GM12878 (cell line): ENCODE data around the gene INSL3. TPM values are rescaled to one million over a fixed set of nuclear protein-coding genes. Genes with fewer than 3 reads are reported as not detected.

Source experiments
- ATAC-seq: fragments of 200-7000 bp; cut with Tn5 transposase; 3 replicates; pipeline ENCODE4 v1.9.1; 2020; ENCODE audit warnings: mild to moderate bottlenecking, moderate library complexity
- BruUV-seq: library from RNA; stranded (reverse); fragments of 400-500 nt; replicated peaks from 2 replicates; lab custom pipeline; 2021; lab: Mats Ljungman, UMichigan
- CTCF ChIA-PET: fragments of 300-600 bp; sonication (Branson Sonifier 250); formaldehyde crosslinking; extraction: SDS; loops from one replicate; lab custom pipeline; 2021; ENCODE audit warnings: inconsistent platforms; lab: Yijun Ruan, JAX
- POLR2A ChIA-PET: fragments of 350-600 bp; formaldehyde crosslinking; extraction: SDS; loops from one replicate; lab custom pipeline; 2021; ENCODE audit warnings: inconsistent platforms; lab: Charles Lee
- RAD21 ChIA-PET: fragments of 300-600 bp; sonication (Branson Sonifier 250); formaldehyde crosslinking; loops from one replicate; lab custom pipeline; 2023; ENCODE audit warnings: antibody characterized with exemption; ENCODE audit not compliant: unreplicated experiment; lab: Charles Lee
- SMC1A ChIA-PET: fragments of 300-600 bp; sonication (Branson Sonifier 250); formaldehyde crosslinking; loops from one replicate; lab custom pipeline; 2023; ENCODE audit not compliant: unreplicated experiment, uncharacterized antibody; lab: Charles Lee
- DNase-seq: peaks from one replicate; pipeline ENCODE4 v3.0.0-alpha.2; 2011; ENCODE audit warnings: low read depth, low spot score
- FAIRE-seq: peaks from 3 replicates; lab custom pipeline; 2011; peaks lifted over from hg19 to GRCh38; lab: Jason Lieb, UNC
- H2AFZ ChIP-seq: 2 replicates; pipeline ENCODE4 v1.6.0; 2011; ENCODE audit warnings: low read depth, low read length, control low read depth; ENCODE audit not compliant: control insufficient read depth
- H3K27ac ChIP-seq: 2 replicates; pipeline ENCODE4 v1.5.1; 2011; ENCODE audit warnings: control low read depth; ENCODE audit not compliant: control insufficient read depth, insufficient read depth
- H3K27me3 ChIP-seq, 2 experiments: replicated peaks in 1 of 2; 2 replicates each; pipeline versions ENCODE4 v1.6.0 to v1.6.1; 2011; ENCODE audit warnings: low read length in 1 of 2; ENCODE audit not compliant: control insufficient read depth in 2 of 2, insufficient read depth in 2 of 2
- H3K36me3 ChIP-seq, 2 experiments: 2 replicates each; pipeline ENCODE4 v1.5.1; 2011; ENCODE audit warnings: low read length in 1 of 2; ENCODE audit not compliant: control insufficient read depth in 2 of 2, insufficient read depth in 2 of 2
- H3K4me1 ChIP-seq: 2 replicates; pipeline ENCODE4 v1.6.1; 2011; ENCODE audit warnings: mild to moderate bottlenecking, low read length, moderate library complexity, mixed read lengths; ENCODE audit not compliant: control insufficient read depth, insufficient read depth
- H3K4me2 ChIP-seq: 2 replicates; pipeline ENCODE4 v1.6.0; 2011; ENCODE audit warnings: control low read depth; ENCODE audit not compliant: control insufficient read depth, insufficient read depth
- H3K4me3 ChIP-seq: fragments of 200-600 bp; sonication (generic); 2 replicates; pipeline ENCODE4 v1.5.1; 2016
- H3K79me2 ChIP-seq: 2 replicates; pipeline ENCODE4 v1.6.0; 2011; ENCODE audit warnings: low read length; ENCODE audit not compliant: control insufficient read depth, insufficient read depth
- H3K9ac ChIP-seq: 2 replicates; pipeline ENCODE4 v1.8.0; 2011; ENCODE audit warnings: low read length, control low read depth, mixed read lengths; ENCODE audit not compliant: control insufficient read depth, insufficient read depth
- H3K9me3 ChIP-seq: replicated peaks from 3 replicates; pipeline ENCODE4 v1.5.1; 2011; ENCODE audit warnings: mild to moderate bottlenecking, low read length; ENCODE audit not compliant: control insufficient read depth, insufficient read depth
- H4K20me1 ChIP-seq: 2 replicates; pipeline ENCODE4 v1.6.0; 2011; ENCODE audit not compliant: control insufficient read depth, insufficient read depth
- CBX3 ChIP-seq: fragments of 200-600 bp; sonication (generic); IDR thresholded peaks from 2 replicates; pipeline ENCODE4 v1.6.1; 2016; ENCODE audit warnings: low read depth, borderline replicate concordance
- CREM ChIP-seq: IDR thresholded peaks from 2 replicates; pipeline ENCODE4 v1.6.1; 2014; ENCODE audit warnings: antibody characterized with exemption, low read depth
- DPF2 ChIP-seq: fragments of 450-650 bp; IDR thresholded peaks from 2 replicates; pipeline ENCODE4 v1.6.1; 2017; ENCODE audit warnings: mild to moderate bottlenecking
- GATAD2B ChIP-seq: fragments of 450-650 bp; conservative IDR thresholded peaks from 2 replicates; pipeline ENCODE4 v1.6.1; 2017; ENCODE audit warnings: low read depth, mild to moderate bottlenecking, moderate library complexity
- MXI1 ChIP-seq: fragments of 150-350 bp; IDR thresholded peaks from 2 replicates; pipeline ENCODE4 v1.6.1; 2011; ENCODE audit warnings: low read depth, mild to moderate bottlenecking, inconsistent platforms, low read length, improper control_type of control experiment
- NFYA ChIP-seq: IDR thresholded peaks from 2 replicates; pipeline ENCODE4 v1.6.1; 2011; ENCODE audit warnings: low read depth, mild to moderate bottlenecking, low read length, improper control_type of control experiment, borderline replicate concordance
- PML ChIP-seq: IDR thresholded peaks from 2 replicates; pipeline ENCODE4 v1.6.1; 2012; ENCODE audit warnings: low read length, inconsistent platforms
- SMARCA5 ChIP-seq: fragments of 450-650 bp; IDR thresholded peaks from 2 replicates; pipeline ENCODE4 v1.6.1; 2017; ENCODE audit warnings: mild to moderate bottlenecking
- WRNIP1 ChIP-seq: IDR thresholded peaks from 2 replicates; pipeline ENCODE4 v1.6.1; 2011; ENCODE audit warnings: low read depth, low read length, improper control_type of control experiment, borderline replicate concordance
- WGBS: methylation state at CpG from one replicate; pipeline ENCODE4 v1.1.6; 2016; ENCODE audit warnings: low lambda C conversion rate; ENCODE audit not compliant: insufficient replicate concordance, insufficient coverage; ENCODE audit errors: missing lambda C conversion rate; 5-methylcytosine and 5-hydroxymethylcytosine counted together
- in situ Hi-C: fragments of 300-500 bp; cut with MboI; formaldehyde crosslinking; loops from 9 replicates; pipeline ENCODE4 v1.14.3; 2018; ENCODE audit warnings: mixed read lengths
- intact Hi-C: fragments of 100-400 bp; cut with micrococcal nuclease; formaldehyde crosslinking; loops from one replicate; pipeline ENCODE4 v1.14.2; 2022; ENCODE audit not compliant: unreplicated experiment
- polyA plus RNA-seq, 11 experiments: library from polyadenylated mRNA; depleted of rRNA in 4 of 11; unstranded in 6 of 11; stranded (reverse) in 5 of 11; fragments of >200 nt; fragmentation: Nextera tagmentation in 4 of 11; fragmentation: Illumina TruSeq in 1 of 11; extraction: Ambion mirVana in 4 of 11; extraction: Trizol in 1 of 11; gene quantifications; 1 replicate in 1 of 11; 2 replicates in 10 of 11; pipeline versions ENCODE4 v1.2.1 to v1.2.3, GENCODE V29; 2011 to 2016; ENCODE audit warnings: inconsistent platforms in 2 of 11, missing spikeins in 2 of 11, low read depth in 1 of 11
- total RNA-seq, 4 experiments: library from RNA; depleted of rRNA in 3 of 4; stranded (reverse); fragments of >200 nt in 3 of 4; fragmentation: Illumina TruSeq in 1 of 4; extraction: Trizol in 1 of 4; gene quantifications; 2 replicates each; pipeline versions ENCODE4 v1.2.1 to v1.2.3, GENCODE V29; 2013 to 2021
- TF ChIP-seq, protein P1 (sequence below): fragments of 450-650 bp; IDR thresholded peaks from 2 replicates; pipeline ENCODE4 v1.6.1; 2014; ENCODE audit warnings: mild to moderate bottlenecking
- TF ChIP-seq, protein P2 (sequence below): fragments of 450-650 bp; IDR thresholded peaks from 2 replicates; pipeline ENCODE4 v1.6.1; 2017; ENCODE audit warnings: low read depth, mild to moderate bottlenecking, moderate library complexity
- TF ChIP-seq, protein P3 (sequence below): fragments of 450-650 bp; formaldehyde crosslinking; IDR thresholded peaks from 2 replicates; pipeline ENCODE4 v1.5.0; 2022; ENCODE audit warnings: mild to moderate bottlenecking, missing genetic modification characterization
- TF ChIP-seq, protein P4 (sequence below): fragments of 150-350 bp; IDR thresholded peaks from 2 replicates; pipeline ENCODE4 v1.6.1; 2014; ENCODE audit warnings: mild to moderate bottlenecking, low read depth, low read length

INSL3 gene
- total and polyA plus RNA-seq, 10 of the 15 experiments (the other 5 are each of a cell fraction or from before 2014, with no cell fraction given) = 0.27 to 1.9 (median 0.70) TPM

DNA sequence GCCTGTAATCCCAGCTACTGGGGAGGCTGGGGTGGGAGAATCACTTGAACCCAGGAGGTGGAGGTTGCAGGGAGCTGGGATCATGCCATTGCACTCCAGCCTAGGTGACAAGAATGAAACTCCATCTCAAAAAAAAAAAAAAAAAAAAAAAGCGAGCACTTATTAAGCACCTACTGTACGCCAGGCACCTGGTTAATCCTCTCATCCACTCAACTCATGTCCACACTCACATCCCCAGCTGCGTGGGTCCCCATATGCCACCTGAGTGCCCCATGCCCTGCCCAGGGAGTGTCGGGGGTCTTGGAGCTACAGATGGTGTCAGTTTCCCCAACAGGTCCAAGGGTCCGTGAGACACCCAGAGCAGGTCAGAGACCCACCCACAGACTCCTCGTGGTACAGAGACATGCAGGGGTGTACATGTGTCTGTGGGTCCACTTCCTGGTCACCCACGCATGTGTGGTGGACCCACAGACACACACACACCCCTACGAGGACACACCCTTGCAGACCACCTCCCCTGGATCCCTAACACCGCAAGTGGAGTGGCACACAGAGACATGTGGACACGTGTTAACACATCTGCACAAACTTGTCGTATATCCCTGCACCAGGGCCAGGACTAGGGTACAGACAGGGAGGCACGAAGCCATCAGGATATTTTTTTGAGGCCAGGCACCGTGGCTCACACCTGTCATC is 3.5 kb downstream of the INSL3 start:
- Histone ChIP-seq H3K4me1 (no peaks in the 10 kb centered on the region), H3K4me2 (no peak overlapping the region), H3K27me3 (no peaks in the 10 kb centered on the region), H3K4me3 (no peak overlapping the region), H3K79me2 (no peaks in the 10 kb centered on the region), H3K27ac (no peak overlapping the region), H2AFZ (no peak overlapping the region), H3K9ac (no peak overlapping the region), H3K36me3 (no peaks in the 10 kb centered on the region), H3K9me3 (no peaks in the 10 kb centered on the region), H4K20me1 (no peaks in the 10 kb centered on the region)
- DNase-seq = no peak
- in situ Hi-C loops (no loop called here), intact Hi-C loops (no loop called here)
- no TSS peak for BruUV-seq
- SMC1A ChIA-PET = interaction anchor here (0.6 to 0.9 kb wide), 2 partner anchors 16 to 62 kb away, joined by 3 read pairs; no protein-coding TSS in a partner anchor
- POLR2A ChIA-PET = no interaction called here
- RAD21 ChIA-PET = no interaction called here
- TF ChIP-seq, protein P1, sequence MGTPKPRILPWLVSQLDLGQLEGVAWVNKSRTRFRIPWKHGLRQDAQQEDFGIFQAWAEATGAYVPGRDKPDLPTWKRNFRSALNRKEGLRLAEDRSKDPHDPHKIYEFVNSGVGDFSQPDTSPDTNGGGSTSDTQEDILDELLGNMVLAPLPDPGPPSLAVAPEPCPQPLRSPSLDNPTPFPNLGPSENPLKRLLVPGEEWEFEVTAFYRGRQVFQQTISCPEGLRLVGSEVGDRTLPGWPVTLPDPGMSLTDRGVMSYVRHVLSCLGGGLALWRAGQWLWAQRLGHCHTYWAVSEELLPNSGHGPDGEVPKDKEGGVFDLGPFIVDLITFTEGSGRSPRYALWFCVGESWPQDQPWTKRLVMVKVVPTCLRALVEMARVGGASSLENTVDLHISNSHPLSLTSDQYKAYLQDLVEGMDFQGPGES = no peak
- no peak for TF ChIP-seq WRNIP1
- TF ChIP-seq SMARCA5 = no peak
- no peak for TF ChIP-seq NFYA
- no peak for TF ChIP-seq GATAD2B
- TF ChIP-seq, protein P2, sequence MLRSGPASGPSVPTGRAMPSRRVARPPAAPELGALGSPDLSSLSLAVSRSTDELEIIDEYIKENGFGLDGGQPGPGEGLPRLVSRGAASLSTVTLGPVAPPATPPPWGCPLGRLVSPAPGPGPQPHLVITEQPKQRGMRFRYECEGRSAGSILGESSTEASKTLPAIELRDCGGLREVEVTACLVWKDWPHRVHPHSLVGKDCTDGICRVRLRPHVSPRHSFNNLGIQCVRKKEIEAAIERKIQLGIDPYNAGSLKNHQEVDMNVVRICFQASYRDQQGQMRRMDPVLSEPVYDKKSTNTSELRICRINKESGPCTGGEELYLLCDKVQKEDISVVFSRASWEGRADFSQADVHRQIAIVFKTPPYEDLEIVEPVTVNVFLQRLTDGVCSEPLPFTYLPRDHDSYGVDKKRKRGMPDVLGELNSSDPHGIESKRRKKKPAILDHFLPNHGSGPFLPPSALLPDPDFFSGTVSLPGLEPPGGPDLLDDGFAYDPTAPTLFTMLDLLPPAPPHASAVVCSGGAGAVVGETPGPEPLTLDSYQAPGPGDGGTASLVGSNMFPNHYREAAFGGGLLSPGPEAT = no peak
- TF ChIP-seq, protein P3, sequence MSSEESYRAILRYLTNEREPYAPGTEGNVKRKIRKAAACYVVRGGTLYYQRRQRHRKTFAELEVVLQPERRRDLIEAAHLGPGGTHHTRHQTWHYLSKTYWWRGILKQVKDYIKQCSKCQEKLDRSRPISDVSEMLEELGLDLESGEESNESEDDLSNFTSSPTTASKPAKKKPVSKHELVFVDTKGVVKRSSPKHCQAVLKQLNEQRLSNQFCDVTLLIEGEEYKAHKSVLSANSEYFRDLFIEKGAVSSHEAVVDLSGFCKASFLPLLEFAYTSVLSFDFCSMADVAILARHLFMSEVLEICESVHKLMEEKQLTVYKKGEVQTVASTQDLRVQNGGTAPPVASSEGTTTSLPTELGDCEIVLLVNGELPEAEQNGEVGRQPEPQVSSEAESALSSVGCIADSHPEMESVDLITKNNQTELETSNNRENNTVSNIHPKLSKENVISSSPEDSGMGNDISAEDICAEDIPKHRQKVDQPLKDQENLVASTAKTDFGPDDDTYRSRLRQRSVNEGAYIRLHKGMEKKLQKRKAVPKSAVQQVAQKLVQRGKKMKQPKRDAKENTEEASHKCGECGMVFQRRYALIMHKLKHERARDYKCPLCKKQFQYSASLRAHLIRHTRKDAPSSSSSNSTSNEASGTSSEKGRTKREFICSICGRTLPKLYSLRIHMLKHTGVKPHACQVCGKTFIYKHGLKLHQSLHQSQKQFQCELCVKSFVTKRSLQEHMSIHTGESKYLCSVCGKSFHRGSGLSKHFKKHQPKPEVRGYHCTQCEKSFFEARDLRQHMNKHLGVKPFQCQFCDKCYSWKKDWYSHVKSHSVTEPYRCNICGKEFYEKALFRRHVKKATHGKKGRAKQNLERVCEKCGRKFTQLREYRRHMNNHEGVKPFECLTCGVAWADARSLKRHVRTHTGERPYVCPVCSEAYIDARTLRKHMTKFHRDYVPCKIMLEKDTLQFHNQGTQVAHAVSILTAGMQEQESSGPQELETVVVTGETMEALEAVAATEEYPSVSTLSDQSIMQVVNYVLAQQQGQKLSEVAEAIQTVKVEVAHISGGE = no peak
- no peak for TF ChIP-seq DPF2
- no peak for TF ChIP-seq CREM
- TF ChIP-seq, protein P4, sequence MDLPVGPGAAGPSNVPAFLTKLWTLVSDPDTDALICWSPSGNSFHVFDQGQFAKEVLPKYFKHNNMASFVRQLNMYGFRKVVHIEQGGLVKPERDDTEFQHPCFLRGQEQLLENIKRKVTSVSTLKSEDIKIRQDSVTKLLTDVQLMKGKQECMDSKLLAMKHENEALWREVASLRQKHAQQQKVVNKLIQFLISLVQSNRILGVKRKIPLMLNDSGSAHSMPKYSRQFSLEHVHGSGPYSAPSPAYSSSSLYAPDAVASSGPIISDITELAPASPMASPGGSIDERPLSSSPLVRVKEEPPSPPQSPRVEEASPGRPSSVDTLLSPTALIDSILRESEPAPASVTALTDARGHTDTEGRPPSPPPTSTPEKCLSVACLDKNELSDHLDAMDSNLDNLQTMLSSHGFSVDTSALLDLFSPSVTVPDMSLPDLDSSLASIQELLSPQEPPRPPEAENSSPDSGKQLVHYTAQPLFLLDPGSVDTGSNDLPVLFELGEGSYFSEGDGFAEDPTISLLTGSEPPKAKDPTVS = no peak
- TF ChIP-seq CBX3 = no peak
- TF ChIP-seq MXI1 = no peak
- TF ChIP-seq PML = no peak
- CTCF ChIA-PET = no interaction called here
- WGBS = 71% methylated on average over 12 of the region's 13 CpGs
- no peak for ATAC-seq
- no peak for FAIRE-seq
